Liver (tissue), 9 donors: Measurements from ENCODE around the gene ZNF134. TPM values are rescaled to one million over a fixed set of nuclear protein-coding genes. Genes with fewer than 3 reads are reported as not detected.

Experiments
- DNase-seq: peaks from one replicate; pipeline ENCODE4 v3.0.0-alpha.2; 2017; ENCODE audit warnings: low spot score
- H3K27ac ChIP-seq, 2 donors: one replicate each; pipeline ENCODE4 v1.7.0; 2013; ENCODE audit warnings: inconsistent platforms in 2 of 2, low read length in 2 of 2, control low read depth in 1 of 2, low read depth in 1 of 2, mild to moderate bottlenecking in 1 of 2
- H3K27me3 ChIP-seq, 4 donors: one replicate each; pipeline versions ENCODE4 v1.6.1 to v1.7.0; 2013; ENCODE audit warnings: low read length in 3 of 4, inconsistent platforms in 1 of 4, mild to moderate bottlenecking in 1 of 4, moderate library complexity in 1 of 4; ENCODE audit not compliant: control insufficient read depth in 4 of 4, insufficient read depth in 4 of 4
- H3K36me3 ChIP-seq, 4 donors: one replicate each; pipeline versions ENCODE4 v1.6.1 to v1.7.0; 2013; ENCODE audit warnings: low read length in 3 of 4, mild to moderate bottlenecking in 3 of 4, low read depth in 1 of 4, moderate library complexity in 1 of 4; ENCODE audit not compliant: control insufficient read depth in 4 of 4, insufficient read depth in 3 of 4
- H3K4me1 ChIP-seq, 4 donors: one replicate each; pipeline versions ENCODE4 v1.6.1 to v1.7.0; 2013; ENCODE audit warnings: low read length in 3 of 4, mild to moderate bottlenecking in 3 of 4, moderate library complexity in 1 of 4; ENCODE audit not compliant: control insufficient read depth in 4 of 4, insufficient read depth in 4 of 4
- H3K4me3 ChIP-seq, 3 donors: one replicate each; pipeline versions ENCODE4 v1.6.1 to v1.7.0; 2013; ENCODE audit warnings: low read length in 3 of 3, control low read depth in 1 of 3, low read depth in 1 of 3, mild to moderate bottlenecking in 1 of 3
- H3K9ac ChIP-seq, 2 donors: one replicate each; pipeline ENCODE4 v1.7.0; 2013; ENCODE audit warnings: low read length in 2 of 2, mild to moderate bottlenecking in 2 of 2, moderate library complexity in 2 of 2, control low read depth in 1 of 2, low read depth in 1 of 2
- H3K9me3 ChIP-seq, 4 donors: one replicate each; pipeline versions ENCODE4 v1.6.1 to v1.7.0; 2013; ENCODE audit warnings: low read length in 3 of 4; ENCODE audit not compliant: control insufficient read depth in 4 of 4
- ATF3 ChIP-seq: IDR thresholded peaks from 2 replicates; pipeline ENCODE4 v1.6.1; 2016; ENCODE audit warnings: antibody characterized with exemption
- CTCF ChIP-seq: fragments of 150-350 bp; IDR thresholded peaks from 2 replicates; pipeline ENCODE4 v1.5.1; 2017; ENCODE audit warnings: improper control_type of control experiment, low read depth, low read length; ENCODE audit not compliant: missing input control
- EGR1 ChIP-seq, 2 donors: IDR thresholded peaks; 2 replicates each; pipeline ENCODE4 v1.6.1; 2016 to 2018; ENCODE audit warnings: antibody characterized with exemption in 2 of 2, low read depth in 2 of 2
- FOXA1 ChIP-seq: IDR thresholded peaks from 2 replicates; pipeline ENCODE4 v1.6.1; 2016; ENCODE audit warnings: antibody characterized with exemption
- FOXA2 ChIP-seq: IDR thresholded peaks from 2 replicates; pipeline ENCODE4 v1.6.1; 2016; ENCODE audit warnings: antibody characterized with exemption
- GABPA ChIP-seq, 2 donors: IDR thresholded peaks in 1 of 2; conservative IDR thresholded peaks in 1 of 2; 2 replicates each; pipeline ENCODE4 v1.6.1; 2016; ENCODE audit warnings: antibody characterized with exemption in 2 of 2, mild to moderate bottlenecking in 1 of 2, moderate library complexity in 1 of 2
- HNF4A ChIP-seq, 2 donors: conservative IDR thresholded peaks; 2 replicates each; pipeline ENCODE4 v1.6.1; 2016; ENCODE audit warnings: antibody characterized with exemption in 2 of 2, mild to moderate bottlenecking in 2 of 2
- HNF4G ChIP-seq: IDR thresholded peaks from 2 replicates; pipeline ENCODE4 v1.6.1; 2016; ENCODE audit warnings: antibody characterized with exemption
- JUND ChIP-seq, 2 donors: IDR thresholded peaks; 2 replicates each; pipeline ENCODE4 v1.6.1; 2016; ENCODE audit warnings: antibody characterized with exemption in 2 of 2
- MAX ChIP-seq: IDR thresholded peaks from 2 replicates; pipeline ENCODE4 v1.6.1; 2016; ENCODE audit warnings: antibody characterized with exemption
- NR2F2 ChIP-seq: IDR thresholded peaks from 2 replicates; pipeline ENCODE4 v1.6.1; 2016; ENCODE audit warnings: antibody characterized with exemption
- RAD21 ChIP-seq, 2 donors: IDR thresholded peaks; 2 replicates each; pipeline ENCODE4 v1.6.1; 2016; ENCODE audit warnings: antibody characterized with exemption in 2 of 2, mild to moderate bottlenecking in 2 of 2
- REST ChIP-seq: IDR thresholded peaks from 2 replicates; pipeline ENCODE4 v1.6.1; 2016; ENCODE audit warnings: antibody characterized with exemption, mild to moderate bottlenecking
- RXRA ChIP-seq, 2 donors: IDR thresholded peaks; 2 replicates each; pipeline ENCODE4 v1.6.1; 2017 to 2018; ENCODE audit warnings: antibody characterized with exemption in 2 of 2, mild to moderate bottlenecking in 1 of 2
- SP1 ChIP-seq: IDR thresholded peaks from 2 replicates; pipeline ENCODE4 v1.6.1; 2018; ENCODE audit warnings: antibody characterized with exemption, mild to moderate bottlenecking
- TAF1 ChIP-seq: conservative IDR thresholded peaks from 2 replicates; pipeline ENCODE4 v1.6.1; 2016; ENCODE audit warnings: antibody characterized with exemption, mild to moderate bottlenecking
- YY1 ChIP-seq: IDR thresholded peaks from 2 replicates; pipeline ENCODE4 v1.6.1; 2016; ENCODE audit warnings: antibody characterized with exemption, mild to moderate bottlenecking
- ZBTB33 ChIP-seq: IDR thresholded peaks from 2 replicates; pipeline ENCODE4 v1.6.1; 2016; ENCODE audit warnings: antibody characterized with exemption
- WGBS: extraction: QIAGEN DNeasy Blood & Tissue Kit; methylation state at CpG from one replicate; pipeline ENCODE4 v1.1.7; 2013; 5-methylcytosine and 5-hydroxymethylcytosine counted together
- polyA plus RNA-seq, 2 donors: library from polyadenylated mRNA; stranded (reverse) in 1 of 2; unstranded in 1 of 2; fragments of 200-250 nt in 1 of 2; fragments of >200 nt in 1 of 2; fragmentation: Nextera tagmentation in 1 of 2; extraction: Ambion mirVana in 1 of 2; gene quantifications; one replicate each; pipeline versions ENCODE4 v1.2.1 to v1.2.3, GENCODE V29; 2013 to 2015
- total RNA-seq, 2 donors: library from RNA; depleted of rRNA; stranded (reverse); fragments of >200 nt; gene quantifications; one replicate each; pipeline ENCODE4 v1.2.3, GENCODE V29; 2014
- donor health status: healthy.
- donor health status: healthy.
- donor health status: healthy.
- donor health status: healthy.
- donor health status: healthy.

Gene ZNF134
- total and polyA plus RNA-seq, 4 donors = 1.5 to 12.1 (median 5.4) TPM

- peak in 1 of 2 donors; percentile 50 for TF ChIP-seq RXRA (IDR thresholded peaks at IDR 0.05)
- peak; percentile 95 for TF ChIP-seq MAX
Measured at GRCh38 chr19:57578487-57579205, 35.4 kb upstream of the ZNF134 start, which contains the start of gene ZNF416 (continued).

- WGBS = 42% methylated on average over 21 of the region's 21 CpGs
Measured at GRCh38 chr19:57583104-57583520, 30.9 kb upstream of the ZNF134 start.

More at GRCh38 chr19:57583104-57583520, 30.9 kb upstream of the ZNF134 start:
- DNase-seq = no peak
- peaks cover 17 to 46% (median 33%) of the 10 kb centered on the region in 4 donors for H3K9me3 ChIP-seq
- peak overlapping the region in 2 of 3 donors; percentile 51 to 68 for H3K4me3 ChIP-seq
- peaks cover 2 to 6% (median 5%) of the 10 kb centered on the region in 4 donors for H3K4me1 ChIP-seq
- no peak overlapping the region for H3K27ac ChIP-seq
- H3K9ac ChIP-seq = no peak overlapping the region
- TF ChIP-seq TAF1 = no peak
- no peak for TF ChIP-seq JUND (IDR thresholded peaks at IDR 0.05)
- TF ChIP-seq SP1 = no peak
- no peak for TF ChIP-seq NR2F2
- TF ChIP-seq REST = no peak
- TF ChIP-seq ZBTB33 = no peak
- TF ChIP-seq HNF4A (conservative IDR thresholded peaks at IDR 0.05) = no peak
- no peak for TF ChIP-seq HNF4G
- no peak for TF ChIP-seq FOXA1
- TF ChIP-seq YY1 = no peak
- TF ChIP-seq EGR1 (IDR thresholded peaks at IDR 0.05; ENCODE audit: low read depth in 2 of 2) = no peak
- TF ChIP-seq FOXA2 = no peak
- no peak for TF ChIP-seq MAX
- TF ChIP-seq CTCF = no peak
- no peak for TF ChIP-seq RAD21 (IDR thresholded peaks at IDR 0.05)
- no peak for TF ChIP-seq ATF3
- TF ChIP-seq GABPA (IDR thresholded peaks at IDR 0.05 in 1 of 2, conservative IDR thresholded peaks at IDR 0.05 in 1 of 2) = no peak
- TF ChIP-seq RXRA (IDR thresholded peaks at IDR 0.05) = no peak
- peaks cover 0 to 4% (median 0%) of the 10 kb centered on the region in 4 donors for H3K27me3 ChIP-seq
- H3K36me3 ChIP-seq = no peaks in the 10 kb centered on the region
